Measurements from ENCODE around the gene ARHGEF7.

DNA sequence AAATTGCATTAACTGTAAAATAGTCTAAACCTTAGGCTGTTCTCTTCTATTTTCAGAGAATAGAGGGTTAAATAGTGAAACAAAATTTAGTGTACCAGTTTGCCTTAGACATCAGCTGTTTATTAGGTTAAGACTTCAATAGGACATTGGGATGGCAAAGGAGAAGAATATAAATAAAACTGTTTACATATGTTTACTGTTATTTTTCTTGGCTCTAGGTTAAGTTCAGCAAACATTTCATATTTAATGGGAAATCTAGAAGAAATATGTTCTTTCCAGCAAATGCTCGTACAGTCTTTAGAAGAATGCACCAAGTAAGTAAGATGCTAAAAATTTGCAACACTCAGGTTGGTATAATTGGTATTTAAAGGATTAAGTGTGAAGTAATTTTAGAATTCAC, 128.9 kb downstream of the ARHGEF7 start:
- TF ChIP-seq, protein P1, sequence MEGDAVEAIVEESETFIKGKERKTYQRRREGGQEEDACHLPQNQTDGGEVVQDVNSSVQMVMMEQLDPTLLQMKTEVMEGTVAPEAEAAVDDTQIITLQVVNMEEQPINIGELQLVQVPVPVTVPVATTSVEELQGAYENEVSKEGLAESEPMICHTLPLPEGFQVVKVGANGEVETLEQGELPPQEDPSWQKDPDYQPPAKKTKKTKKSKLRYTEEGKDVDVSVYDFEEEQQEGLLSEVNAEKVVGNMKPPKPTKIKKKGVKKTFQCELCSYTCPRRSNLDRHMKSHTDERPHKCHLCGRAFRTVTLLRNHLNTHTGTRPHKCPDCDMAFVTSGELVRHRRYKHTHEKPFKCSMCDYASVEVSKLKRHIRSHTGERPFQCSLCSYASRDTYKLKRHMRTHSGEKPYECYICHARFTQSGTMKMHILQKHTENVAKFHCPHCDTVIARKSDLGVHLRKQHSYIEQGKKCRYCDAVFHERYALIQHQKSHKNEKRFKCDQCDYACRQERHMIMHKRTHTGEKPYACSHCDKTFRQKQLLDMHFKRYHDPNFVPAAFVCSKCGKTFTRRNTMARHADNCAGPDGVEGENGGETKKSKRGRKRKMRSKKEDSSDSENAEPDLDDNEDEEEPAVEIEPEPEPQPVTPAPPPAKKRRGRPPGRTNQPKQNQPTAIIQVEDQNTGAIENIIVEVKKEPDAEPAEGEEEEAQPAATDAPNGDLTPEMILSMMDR (optimal IDR thresholded peaks at IDR 0.05 in 1 of 3, IDR thresholded peaks at IDR 0.05 in 1 of 3, conservative IDR thresholded peaks at IDR 0.05 in 1 of 3; ENCODE audit: extremely low read depth in 1 of 3, insufficient read depth in 2 of 3, low read length in 3 of 3), result no peak
- no peak for TF ChIP-seq EZH2 (IDR thresholded peaks at IDR 0.05; ENCODE audit: low read length)
